Mammary epithelial cell (primary cell): ENCODE data around the gene GJA8.

ENCODE experiments used
- EZH2 ChIP-seq: IDR thresholded peaks from 2 replicates; pipeline ENCODE4 v1.6.1; 2012; ENCODE audit warnings: low read length, inconsistent platforms, borderline replicate concordance
- TF ChIP-seq, protein P1 (sequence below), 2 donors: IDR thresholded peaks in 1 of 2; conservative IDR thresholded peaks in 1 of 2; 2 replicates each; pipeline ENCODE4 v1.5.1; 2011 to 2012; ENCODE audit warnings: inconsistent platforms in 2 of 2, low read length in 2 of 2, mild to moderate bottlenecking in 2 of 2, control low read depth in 1 of 2, low read depth in 1 of 2; ENCODE audit not compliant: insufficient read depth in 1 of 2; ENCODE audit errors: extremely low read depth in 1 of 2

DNA sequence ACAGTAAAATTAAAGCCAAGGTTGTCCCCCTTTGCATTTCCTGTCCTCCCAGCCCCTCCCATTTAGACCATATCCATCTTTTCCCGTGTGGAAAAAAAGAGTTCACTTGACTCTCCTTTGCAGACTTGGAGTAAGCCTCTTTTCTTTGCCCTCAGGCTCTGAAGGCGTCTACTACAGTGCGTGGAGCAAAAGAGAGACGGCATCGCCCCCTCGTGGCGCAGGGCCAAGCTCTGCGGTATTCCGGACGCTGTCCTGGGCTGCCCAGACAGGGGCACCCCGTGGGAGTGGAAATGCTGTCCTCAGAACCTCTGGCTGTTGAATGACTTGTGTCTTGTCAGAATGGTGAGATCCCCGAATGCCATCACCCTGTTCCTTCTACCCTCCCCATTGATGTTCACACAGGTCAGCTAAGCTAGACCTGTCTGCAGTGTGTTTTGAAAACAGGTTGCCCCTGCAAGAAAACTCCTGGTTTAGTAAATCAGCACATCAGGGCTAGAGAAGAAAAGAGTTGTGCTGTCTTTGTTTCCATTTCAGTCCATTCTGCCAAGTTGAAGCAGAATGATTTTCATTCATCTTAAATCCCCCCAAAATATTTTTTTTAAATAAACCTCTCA, 12.3 kb upstream of the GJA8 start:
- TF ChIP-seq EZH2, result no peak
- TF ChIP-seq, protein P1, sequence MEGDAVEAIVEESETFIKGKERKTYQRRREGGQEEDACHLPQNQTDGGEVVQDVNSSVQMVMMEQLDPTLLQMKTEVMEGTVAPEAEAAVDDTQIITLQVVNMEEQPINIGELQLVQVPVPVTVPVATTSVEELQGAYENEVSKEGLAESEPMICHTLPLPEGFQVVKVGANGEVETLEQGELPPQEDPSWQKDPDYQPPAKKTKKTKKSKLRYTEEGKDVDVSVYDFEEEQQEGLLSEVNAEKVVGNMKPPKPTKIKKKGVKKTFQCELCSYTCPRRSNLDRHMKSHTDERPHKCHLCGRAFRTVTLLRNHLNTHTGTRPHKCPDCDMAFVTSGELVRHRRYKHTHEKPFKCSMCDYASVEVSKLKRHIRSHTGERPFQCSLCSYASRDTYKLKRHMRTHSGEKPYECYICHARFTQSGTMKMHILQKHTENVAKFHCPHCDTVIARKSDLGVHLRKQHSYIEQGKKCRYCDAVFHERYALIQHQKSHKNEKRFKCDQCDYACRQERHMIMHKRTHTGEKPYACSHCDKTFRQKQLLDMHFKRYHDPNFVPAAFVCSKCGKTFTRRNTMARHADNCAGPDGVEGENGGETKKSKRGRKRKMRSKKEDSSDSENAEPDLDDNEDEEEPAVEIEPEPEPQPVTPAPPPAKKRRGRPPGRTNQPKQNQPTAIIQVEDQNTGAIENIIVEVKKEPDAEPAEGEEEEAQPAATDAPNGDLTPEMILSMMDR (conservative IDR thresholded peaks at IDR 0.05 in 1 of 2, IDR thresholded peaks at IDR 0.05 in 1 of 2; ENCODE audit: extremely low read depth in 1 of 2, insufficient read depth in 1 of 2, low read depth in 1 of 2, low read length in 2 of 2), result peak; percentile 77 to 88
